Keratinocyte (primary cell): Measurements from ENCODE around the gene PGAP6. TPM values are rescaled to one million over a fixed set of nuclear protein-coding genes. Genes with fewer than 3 reads are reported as not detected.
A peak's percentile ranks its signal among the peaks of the same experiment; 100 is the strongest.

Source experiments
- DNase-seq: peaks from one replicate; pipeline ENCODE4 v3.0.0-alpha.2; 2011; ENCODE audit warnings: low read depth, missing footprints, low spot score
- FAIRE-seq: peaks from 2 replicates; lab custom pipeline; 2011; peaks lifted over from hg19 to GRCh38; lab: Jason Lieb, UNC
- H2AFZ ChIP-seq: 2 replicates; pipeline ENCODE4 v1.6.0; 2012; ENCODE audit warnings: low read length, control low read depth, inconsistent platforms; ENCODE audit not compliant: control insufficient read depth
- H3K27ac ChIP-seq: 2 replicates; pipeline ENCODE4 v1.5.1; 2011; ENCODE audit warnings: low read length; ENCODE audit not compliant: control insufficient read depth, insufficient read depth
- H3K27me3 ChIP-seq: 3 replicates; pipeline ENCODE4 v1.6.0; 2011; ENCODE audit warnings: low read length; ENCODE audit not compliant: control insufficient read depth, insufficient read depth; ENCODE audit errors: extremely low read depth
- H3K36me3 ChIP-seq, 2 experiments: 2 replicates in 1 of 2; 3 replicates in 1 of 2; pipeline ENCODE4 v1.5.1; 2011; ENCODE audit warnings: low read length in 2 of 2, mild to moderate bottlenecking in 1 of 2; ENCODE audit not compliant: control insufficient read depth in 2 of 2, insufficient read depth in 2 of 2; ENCODE audit errors: extremely low read depth in 1 of 2
- H3K4me1 ChIP-seq: 3 replicates; pipeline ENCODE4 v1.5.1; 2011; ENCODE audit warnings: low read length; ENCODE audit not compliant: control insufficient read depth, insufficient read depth; ENCODE audit errors: extremely low read depth
- H3K4me2 ChIP-seq: 3 replicates; pipeline ENCODE4 v1.6.0; 2011; ENCODE audit warnings: low read depth, low read length; ENCODE audit not compliant: control insufficient read depth, insufficient read depth; ENCODE audit errors: extremely low read depth
- H3K4me3 ChIP-seq, 3 experiments: fragments of 200-600 bp in 1 of 3; sonication (generic) in 1 of 3; 2 replicates in 2 of 3; 3 replicates in 1 of 3; pipeline ENCODE4 v1.5.1; 2011 to 2016; ENCODE audit warnings: low read length in 3 of 3, mild to moderate bottlenecking in 3 of 3, control low read depth in 2 of 3, inconsistent platforms in 1 of 3, low read depth in 1 of 3, mixed read lengths in 1 of 3, mixed run types in 1 of 3, moderate library complexity in 1 of 3; ENCODE audit not compliant: control insufficient read depth in 2 of 3, insufficient read depth in 2 of 3; ENCODE audit errors: extremely low read depth in 1 of 3
- H3K79me2 ChIP-seq: 2 replicates; pipeline ENCODE4 v1.6.0; 2012; ENCODE audit warnings: low read length; ENCODE audit not compliant: control insufficient read depth, insufficient read depth
- H3K9ac ChIP-seq: 3 replicates; pipeline ENCODE4 v1.6.0; 2011; ENCODE audit warnings: low read length; ENCODE audit not compliant: control insufficient read depth, insufficient read depth; ENCODE audit errors: extremely low read depth
- H3K9me1 ChIP-seq: 3 replicates; pipeline ENCODE4 v1.6.0; 2011; ENCODE audit warnings: low read length; ENCODE audit not compliant: control insufficient read depth, insufficient read depth; ENCODE audit errors: extremely low read depth
- H3K9me3 ChIP-seq: 2 replicates; pipeline ENCODE4 v1.5.1; 2012; ENCODE audit warnings: low read depth, low read length; ENCODE audit not compliant: control insufficient read depth
- H4K20me1 ChIP-seq: 3 replicates; pipeline ENCODE4 v1.6.0; 2011; ENCODE audit warnings: low read length; ENCODE audit not compliant: control insufficient read depth, insufficient read depth; ENCODE audit errors: extremely low read depth
- CTCF ChIP-seq, 3 experiments: IDR thresholded peaks in 1 of 3; conservative IDR thresholded peaks in 1 of 3; optimal IDR thresholded peaks in 1 of 3; 2 replicates in 2 of 3; 3 replicates in 1 of 3; pipeline versions ENCODE3 to v1.5.1; 2011; ENCODE audit warnings: low read length in 3 of 3, mild to moderate bottlenecking in 3 of 3, moderate library complexity in 2 of 3, control low read depth in 1 of 3, inconsistent platforms in 1 of 3; ENCODE audit not compliant: insufficient read depth in 2 of 3; ENCODE audit errors: extremely low read depth in 1 of 3
- EZH2 ChIP-seq: IDR thresholded peaks from one replicate; pipeline ENCODE4 v1.6.1; 2012; ENCODE audit warnings: inconsistent platforms, mild to moderate bottlenecking, low read length, moderate library complexity
- dilution Hi-C: fragments of 300-500 bp; cut with MboI; formaldehyde crosslinking; loops from one replicate; pipeline ENCODE4 v1.7.0; 2020; ENCODE audit warnings: low sequenced_read_pairs; ENCODE audit not compliant: extremely low pct_ligation_motif_present
- polyA plus RNA-seq, 5 experiments: library from polyadenylated mRNA; depleted of rRNA in 3 of 5; stranded (reverse) in 3 of 5; stranded (forward) in 1 of 5; unstranded in 1 of 5; fragments of >200 nt; gene quantifications; 1 replicate in 1 of 5; 2 replicates in 3 of 5; 3 replicates in 1 of 5; pipeline versions ENCODE4 v1.2.1 to v1.2.3, GENCODE V29; 2011 to 2012; ENCODE audit warnings: missing spikeins in 2 of 5, low read depth in 1 of 5, low replicate concordance in 1 of 5

Gene PGAP6
- polyA plus RNA-seq, 1 donor (not counting 4 experiments of a cell fraction or from before 2014, with no cell fraction given), result 25.5 TPM

GRCh38 chr16:427250-427649 lies 45.5 kb upstream of the PGAP6 start:
- Histone ChIP-seq H3K9me1 (peaks cover 5% of the 10 kb centered on the region), H3K9me3 (no peaks in the 10 kb centered on the region), H3K79me2 (peaks cover 37% of the 10 kb centered on the region), H3K27ac (no peak overlapping the region), H4K20me1 (peaks cover 6% of the 10 kb centered on the region), H3K27me3 (no peaks in the 10 kb centered on the region), H3K4me1 (peaks cover 32% of the 10 kb centered on the region), H3K4me2 (peak overlapping the region; percentile 70), H3K4me3 (peak overlapping the region; percentile 70 to 82 (median 74)), H3K9ac (no peak overlapping the region), H2AFZ (no peak overlapping the region), H3K36me3 (peaks cover 0 to 3% of the 10 kb centered on the region in 2 experiments)
- FAIRE-seq (no peak), DNase-seq (no peak)
- no peak for TF ChIP-seq EZH2
- TF ChIP-seq CTCF (optimal IDR thresholded peaks at IDR 0.05 in 1 of 3, IDR thresholded peaks at IDR 0.05 in 1 of 3, conservative IDR thresholded peaks at IDR 0.05 in 1 of 3; ENCODE audit: extremely low read depth in 1 of 3, insufficient read depth in 2 of 3, low read length in 3 of 3), result no peak
- dilution Hi-C loops, result no loop called here

GRCh38 chr16:426906-427249 lies 45.1 kb upstream of the PGAP6 start:
- TF ChIP-seq EZH2 (no peak), CTCF (optimal IDR thresholded peaks at IDR 0.05 in 1 of 3, IDR thresholded peaks at IDR 0.05 in 1 of 3, conservative IDR thresholded peaks at IDR 0.05 in 1 of 3; ENCODE audit: extremely low read depth in 1 of 3, insufficient read depth in 2 of 3, low read length in 3 of 3) (no peak)
- H3K4me2 ChIP-seq, result peak overlapping the region; percentile 70
- H3K79me2 ChIP-seq, result peaks cover 37% of the 10 kb centered on the region
- peak overlapping the region; percentile 70 to 82 (median 74) for H3K4me3 ChIP-seq
- peaks cover 5% of the 10 kb centered on the region for H3K9me1 ChIP-seq
- peak overlapping the region; percentile 69 for H3K9ac ChIP-seq
- H3K27ac ChIP-seq, result no peak overlapping the region
- no peaks in the 10 kb centered on the region for H3K27me3 ChIP-seq
- peaks cover 32% of the 10 kb centered on the region for H3K4me1 ChIP-seq
- H4K20me1 ChIP-seq, result peaks cover 6% of the 10 kb centered on the region
- H2AFZ ChIP-seq, result no peak overlapping the region
- dilution Hi-C loops, result no loop called here
- H3K9me3 ChIP-seq, result no peaks in the 10 kb centered on the region
- DNase-seq (no peak), FAIRE-seq (no peak)
- H3K36me3 ChIP-seq, result peaks cover 0 to 3% of the 10 kb centered on the region in 2 experiments
